ENCODE measurements around the gene COX6B2. TPM values are rescaled to one million over a fixed set of nuclear protein-coding genes. Genes with fewer than 3 reads are reported as not detected.

Gene COX6B2
- total RNA-seq, 2 donors from 2014 or later = 10.2 TPM; not detected in 1

DNA sequence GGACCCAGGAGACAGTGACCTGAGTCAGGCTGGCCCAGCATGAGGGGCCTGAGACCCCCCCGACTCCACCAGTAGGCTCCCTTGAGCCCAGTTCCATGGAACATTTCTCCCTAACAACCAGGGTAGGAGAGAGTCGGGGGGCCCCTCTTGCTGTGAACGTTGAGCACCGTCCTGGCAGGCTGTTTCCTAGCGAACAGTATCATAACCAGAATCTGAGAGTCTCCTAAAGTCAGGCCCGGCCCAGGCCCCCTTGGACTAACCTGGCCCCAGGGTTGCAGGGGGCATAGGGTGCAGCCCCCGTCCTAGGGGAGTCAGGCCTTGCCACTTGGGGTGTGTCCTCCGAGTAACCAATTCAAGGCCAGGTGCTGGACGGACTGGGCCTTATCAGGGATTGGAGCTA lies 43.1 kb downstream of the COX6B2 start:
- H3K9me3 ChIP-seq = no peaks in the 10 kb centered on the region
- no peak overlapping the region for H3K4me3 ChIP-seq
- DNase-seq (ENCODE audit: low spot score) = no peak
- H3K27me3 ChIP-seq (replicated peaks; ENCODE audit: insufficient read depth) = no peaks in the 10 kb centered on the region
- H3K27ac ChIP-seq = no peak overlapping the region
- 88% methylated on average over 7 of the region's 9 CpGs for WGBS
- no peaks in the 10 kb centered on the region for H3K4me1 ChIP-seq (replicated peaks)
- TF ChIP-seq POLR2AphosphoS5 (IDR thresholded peaks at IDR 0.05) (no peak), POLR2A (IDR thresholded peaks at IDR 0.05) (no peak)
- TF ChIP-seq, protein P1, sequence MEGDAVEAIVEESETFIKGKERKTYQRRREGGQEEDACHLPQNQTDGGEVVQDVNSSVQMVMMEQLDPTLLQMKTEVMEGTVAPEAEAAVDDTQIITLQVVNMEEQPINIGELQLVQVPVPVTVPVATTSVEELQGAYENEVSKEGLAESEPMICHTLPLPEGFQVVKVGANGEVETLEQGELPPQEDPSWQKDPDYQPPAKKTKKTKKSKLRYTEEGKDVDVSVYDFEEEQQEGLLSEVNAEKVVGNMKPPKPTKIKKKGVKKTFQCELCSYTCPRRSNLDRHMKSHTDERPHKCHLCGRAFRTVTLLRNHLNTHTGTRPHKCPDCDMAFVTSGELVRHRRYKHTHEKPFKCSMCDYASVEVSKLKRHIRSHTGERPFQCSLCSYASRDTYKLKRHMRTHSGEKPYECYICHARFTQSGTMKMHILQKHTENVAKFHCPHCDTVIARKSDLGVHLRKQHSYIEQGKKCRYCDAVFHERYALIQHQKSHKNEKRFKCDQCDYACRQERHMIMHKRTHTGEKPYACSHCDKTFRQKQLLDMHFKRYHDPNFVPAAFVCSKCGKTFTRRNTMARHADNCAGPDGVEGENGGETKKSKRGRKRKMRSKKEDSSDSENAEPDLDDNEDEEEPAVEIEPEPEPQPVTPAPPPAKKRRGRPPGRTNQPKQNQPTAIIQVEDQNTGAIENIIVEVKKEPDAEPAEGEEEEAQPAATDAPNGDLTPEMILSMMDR (IDR thresholded peaks at IDR 0.05) = no peak
- intact Hi-C loops (cut with DNase I) = no loop called here
- H3K36me3 ChIP-seq = no peaks in the 10 kb centered on the region

GRCh38 chr19:55310498-55310897 lies 44.0 kb downstream of the COX6B2 start:
- WGBS = 74% methylated on average over 7 of the region's 7 CpGs
- Histone ChIP-seq H3K27ac (no peak overlapping the region), H3K9me3 (no peaks in the 10 kb centered on the region), H3K4me1 (replicated peaks) (no peaks in the 10 kb centered on the region), H3K27me3 (replicated peaks; ENCODE audit: insufficient read depth) (no peaks in the 10 kb centered on the region), H3K36me3 (no peaks in the 10 kb centered on the region), H3K4me3 (no peak overlapping the region)
- TF ChIP-seq POLR2AphosphoS5 (IDR thresholded peaks at IDR 0.05) = no peak
- intact Hi-C loops (cut with DNase I) = no loop called here
- DNase-seq (ENCODE audit: low spot score) = no peak

DNA sequence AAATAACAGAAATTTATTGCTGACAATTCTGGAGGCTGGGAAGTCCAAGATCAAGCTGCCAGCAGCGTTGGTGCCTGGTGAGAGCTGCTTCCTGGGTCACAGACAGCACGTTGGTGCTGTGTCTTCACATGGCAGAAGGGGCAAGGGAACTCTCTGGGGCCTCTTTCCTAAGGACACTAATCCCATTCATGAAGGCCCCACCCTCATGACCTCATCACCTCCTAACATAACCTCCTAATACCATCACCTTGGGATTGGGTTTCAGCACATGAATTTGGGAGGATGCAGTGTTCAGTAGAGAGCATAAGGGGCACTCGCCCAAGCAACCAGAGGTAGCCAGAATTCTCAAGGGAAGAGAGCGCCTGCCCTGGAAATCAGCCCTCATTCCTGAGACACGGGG lies 45.1 kb downstream of the COX6B2 start:
- TF ChIP-seq, protein P1 (IDR thresholded peaks at IDR 0.05) = no peak
- no peak for TF ChIP-seq POLR2A (IDR thresholded peaks at IDR 0.05)
- TF ChIP-seq POLR2AphosphoS5 (IDR thresholded peaks at IDR 0.05) = no peak
- no peaks in the 10 kb centered on the region for H3K36me3 ChIP-seq
- H3K4me3 ChIP-seq = no peak overlapping the region
- 91% methylated on average over 5 of the region's 5 CpGs for WGBS
- no peak overlapping the region for H3K27ac ChIP-seq
- intact Hi-C loops (cut with DNase I) = no loop called here
- H3K27me3 ChIP-seq (replicated peaks; ENCODE audit: insufficient read depth) = no peaks in the 10 kb centered on the region
- no peaks in the 10 kb centered on the region for H3K4me1 ChIP-seq (replicated peaks)
- no peak for DNase-seq (ENCODE audit: low spot score)
- H3K9me3 ChIP-seq = no peaks in the 10 kb centered on the region

GRCh38 chr19:55308281-55308680 lies 46.2 kb downstream of the COX6B2 start:
- Histone ChIP-seq H3K27ac (no peak overlapping the region), H3K27me3 (replicated peaks; ENCODE audit: insufficient read depth) (no peaks in the 10 kb centered on the region), H3K36me3 (no peaks in the 10 kb centered on the region), H3K9me3 (no peaks in the 10 kb centered on the region), H3K4me1 (replicated peaks) (no peaks in the 10 kb centered on the region), H3K4me3 (no peak overlapping the region)
- no peak for DNase-seq (ENCODE audit: low spot score)
- intact Hi-C loops (cut with DNase I) = no loop called here
- WGBS = 92% methylated on average over 11 of the region's 11 CpGs
- TF ChIP-seq POLR2AphosphoS5 (IDR thresholded peaks at IDR 0.05) (no peak), POLR2A (IDR thresholded peaks at IDR 0.05) (no peak)
- TF ChIP-seq, protein P1 (IDR thresholded peaks at IDR 0.05) = no peak

DNA sequence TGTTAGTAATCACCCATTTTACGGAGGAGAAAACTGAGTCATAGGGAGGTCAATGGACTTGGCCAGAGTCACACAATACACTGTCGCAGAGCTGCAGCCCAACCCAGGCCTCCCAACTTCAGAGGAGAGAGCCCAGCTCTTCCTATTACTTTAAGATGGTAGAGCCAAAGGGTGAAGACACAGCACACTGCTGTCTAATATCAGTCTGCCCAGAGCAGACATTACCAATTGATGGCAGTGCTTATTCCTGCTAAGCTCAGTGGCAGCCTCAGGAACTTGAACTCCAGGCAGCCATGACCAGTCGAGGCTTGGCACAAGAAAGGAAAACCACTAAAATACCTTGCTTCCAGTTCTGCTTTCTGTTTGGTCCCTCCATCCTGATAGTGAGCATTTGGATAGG lies 47.8 kb downstream of the COX6B2 start:
- Histone ChIP-seq H3K4me3 (no peak overlapping the region), H3K36me3 (no peaks in the 10 kb centered on the region), H3K9me3 (no peaks in the 10 kb centered on the region), H3K4me1 (replicated peaks) (no peaks in the 10 kb centered on the region), H3K27me3 (replicated peaks; ENCODE audit: insufficient read depth) (no peaks in the 10 kb centered on the region), H3K27ac (no peak overlapping the region)
- TF ChIP-seq, protein P1 (IDR thresholded peaks at IDR 0.05) = no peak
- no peak for TF ChIP-seq POLR2AphosphoS5 (IDR thresholded peaks at IDR 0.05)
- no peak for TF ChIP-seq POLR2A (IDR thresholded peaks at IDR 0.05)
- 82% methylated on average over 3 of the region's 3 CpGs for WGBS
- DNase-seq (ENCODE audit: low spot score) = no peak
- intact Hi-C loops (cut with DNase I) = no loop called here

Measured in prostate gland (tissue), 2 donors.